K562 (cell line): ENCODE measurements around the gene RARRES2. TPM values are rescaled to one million over a fixed set of nuclear protein-coding genes. Genes with fewer than 3 reads are reported as not detected.
A peak's percentile ranks its signal among the peaks of the same experiment; 100 is the strongest.

Experiments used
- ARNT ChIP-seq, 2 experiments: fragments of 450-650 bp; IDR thresholded peaks; 2 replicates each; pipeline ENCODE4 v1.6.1; 2016; ENCODE audit warnings: mild to moderate bottlenecking in 1 of 2
- E2F4 ChIP-seq: sonication (generic); formaldehyde crosslinking; IDR thresholded peaks from 2 replicates; pipeline ENCODE4 v1.8.0; 2022; ENCODE audit warnings: mild to moderate bottlenecking, low read depth, missing genetic modification reagents
- EGR1 ChIP-seq: fragments of 450-650 bp; conservative IDR thresholded peaks from 2 replicates; pipeline ENCODE4 v1.6.1; 2017; ENCODE audit warnings: mild to moderate bottlenecking
- HBP1 ChIP-seq: fragments of 450-650 bp; formaldehyde crosslinking; IDR thresholded peaks from 2 replicates; pipeline ENCODE4 v1.4.0; 2022; ENCODE audit warnings: missing genetic modification characterization
- KLF1 ChIP-seq: fragments of 450-650 bp; IDR thresholded peaks from 2 replicates; pipeline ENCODE4 v1.6.1; 2016; ENCODE audit warnings: missing genetic modification characterization, missing compliant biosample characterization
- NFATC3 ChIP-seq: fragments of 450-650 bp; IDR thresholded peaks from 2 replicates; pipeline ENCODE4 v1.6.1; 2017; ENCODE audit warnings: mild to moderate bottlenecking
- NFXL1 ChIP-seq: fragments of 450-650 bp; formaldehyde crosslinking; IDR thresholded peaks from 2 replicates; pipeline ENCODE4 v1.4.0; 2021; ENCODE audit warnings: mild to moderate bottlenecking
- NR0B1 ChIP-seq: fragments of 450-650 bp; IDR thresholded peaks from one replicate; pipeline ENCODE4 v1.6.1; 2018; ENCODE audit warnings: mild to moderate bottlenecking, moderate library complexity; ENCODE audit not compliant: partially characterized antibody
- NR4A1 ChIP-seq, 2 experiments: fragments of 250-450 bp in 1 of 2; fragments of 450-650 bp in 1 of 2; sonication (Bioruptor Pico) in 1 of 2; IDR thresholded peaks; 2 replicates each; pipeline versions ENCODE4 v1.4.0 to v1.6.1; 2016 to 2020; ENCODE audit warnings: mild to moderate bottlenecking in 2 of 2, missing compliant biosample characterization in 1 of 2, missing genetic modification characterization in 1 of 2, moderate library complexity in 1 of 2
- SMAD3 ChIP-seq: fragments of 450-650 bp; formaldehyde crosslinking; conservative IDR thresholded peaks from 2 replicates; pipeline ENCODE4 v1.4.0; 2020; ENCODE audit warnings: mild to moderate bottlenecking
- SMARCC2 ChIP-seq: fragments of 450-650 bp; IDR thresholded peaks from 2 replicates; pipeline ENCODE4 v1.6.1; 2017; ENCODE audit warnings: antibody characterized with exemption, moderate library complexity, mild to moderate bottlenecking, low read depth
- TBP ChIP-seq: optimal IDR thresholded peaks from 2 replicates; pipeline ENCODE3; 2011; ENCODE audit warnings: low read depth, low read length, improper control_type of control experiment
- TEAD2 ChIP-seq: fragments of 450-650 bp; IDR thresholded peaks from 2 replicates; pipeline ENCODE4 v1.6.1; 2016; ENCODE audit warnings: missing genetic modification characterization, control low read depth, missing compliant biosample characterization
- THAP7 ChIP-seq: fragments of 250-450 bp; sonication (Bioruptor Pico); IDR thresholded peaks from 2 replicates; pipeline ENCODE4 v1.5.0; 2021
- XRCC3 ChIP-seq: fragments of 450-650 bp; IDR thresholded peaks from 2 replicates; pipeline ENCODE4 v1.6.1; 2017; ENCODE audit warnings: mild to moderate bottlenecking, moderate library complexity
- ZBED1 ChIP-seq: IDR thresholded peaks from 2 replicates; pipeline ENCODE4 v1.6.1; 2014
- ZFP36 ChIP-seq: fragments of 150-350 bp; IDR thresholded peaks from 2 replicates; pipeline ENCODE4 v1.6.1; 2018; ENCODE audit warnings: low read length, low read depth; ENCODE audit not compliant: partially characterized antibody
- ZNF133 ChIP-seq: fragments of 250-450 bp; sonication (Bioruptor Pico); IDR thresholded peaks from 2 replicates; pipeline ENCODE4 v1.4.0; 2020; ENCODE audit warnings: mild to moderate bottlenecking
- ZNF212 ChIP-seq: fragments of 450-650 bp; formaldehyde crosslinking; IDR thresholded peaks from 2 replicates; pipeline ENCODE4 v1.4.0; 2020; ENCODE audit warnings: mild to moderate bottlenecking
- ZNF445 ChIP-seq: fragments of 250-450 bp; sonication (Bioruptor Pico); IDR thresholded peaks from 2 replicates; pipeline ENCODE4 v1.4.0; 2020; ENCODE audit warnings: low read depth, mild to moderate bottlenecking, moderate library complexity
- ZNF644 ChIP-seq: fragments of 200-800 bp; sonication (Bioruptor generic); IDR thresholded peaks from 2 replicates; pipeline ENCODE4 v1.6.1; 2016; ENCODE audit warnings: low read depth, missing genetic modification characterization, missing compliant biosample characterization
- polyA plus RNA-seq, 8 experiments: library from polyadenylated mRNA; depleted of rRNA in 4 of 8; stranded (reverse) in 5 of 8; unstranded in 3 of 8; fragments of >200 nt; fragmentation: Nextera tagmentation in 2 of 8; fragmentation: Illumina TruSeq in 1 of 8; extraction: Ambion mirVana in 2 of 8; extraction: Trizol in 1 of 8; gene quantifications; 2 replicates each; pipeline versions ENCODE4 v1.2.1 to v1.2.3, GENCODE V29; 2011 to 2014; ENCODE audit warnings: inconsistent platforms in 1 of 8, missing spikeins in 1 of 8
- total RNA-seq, 7 experiments: library from RNA; depleted of rRNA in 6 of 7; stranded (reverse); fragments of >200 nt in 6 of 7; fragmentation: Illumina TruSeq in 2 of 7; extraction: Trizol in 2 of 7; gene quantifications; 2 replicates each; pipeline versions ENCODE4 v1.2.1 to v1.2.3, GENCODE V29; 2011 to 2021; ENCODE audit warnings: low replicate concordance in 1 of 7

The RARRES2 gene
- total and polyA plus RNA-seq, 9 of the 15 experiments (the other 6 are each of a cell fraction or from before 2014, with no cell fraction given), result 0.11 to 1.7 (median 0.23) TPM; not detected in 6

GRCh38 chr7:150369748-150370501 is 28.5 kb upstream of the RARRES2 start (continued):
- peak; percentile 17; the same call in 1 of the 2 replicates for TF ChIP-seq EGR1
- TF ChIP-seq XRCC3, result no peak
- TF ChIP-seq ARNT (IDR thresholded peaks at IDR 0.05), result no peak
- no peak for TF ChIP-seq ZBED1
- no peak for TF ChIP-seq NFXL1 (CRISPR knock-in tag)
- TF ChIP-seq THAP7 (CRISPR knock-in tag), result no peak
- no peak for TF ChIP-seq SMARCC2
- no peak for TF ChIP-seq HBP1
- TF ChIP-seq ZFP36, result no peak
- TF ChIP-seq ZNF644 (tag), result no peak
- TF ChIP-seq NR0B1, result no peak
- no peak for TF ChIP-seq TEAD2 (tag)
- no peak for TF ChIP-seq SMAD3
- TF ChIP-seq KLF1, result no peak
- no peak for TF ChIP-seq NFATC3
- no peak for TF ChIP-seq TBP
- peak; percentile 63; the same call in 1 of the 2 replicates for TF ChIP-seq E2F4 (CRISPR knock-in tag)
- no peak for TF ChIP-seq ZNF445 (CRISPR knock-in tag)
- TF ChIP-seq ZNF133, result no peak
- TF ChIP-seq NR4A1 (CRISPR knock-in tag; IDR thresholded peaks at IDR 0.05), result no peak
- TF ChIP-seq NR4A1 (tag; IDR thresholded peaks at IDR 0.05), result no peak
- no peak for TF ChIP-seq ZNF212
